Uterus (tissue), 2 donors: Measurements from ENCODE around the gene SLAMF7.

Experiments used
- POLR2A ChIP-seq, 2 donors: fragments of 450-650 bp; IDR thresholded peaks; one replicate each; pipeline ENCODE4 v1.6.1; 2016; ENCODE audit warnings: antibody characterized with exemption in 2 of 2, mild to moderate bottlenecking in 1 of 2, moderate library complexity in 1 of 2
- TF ChIP-seq, protein P1 (sequence below), 4 experiments: fragments of 200-600 bp in 2 of 4; fragments of 450-650 bp in 2 of 4; sonication (generic) in 2 of 4; IDR thresholded peaks; one replicate each; pipeline ENCODE4 v1.5.1; 2016 to 2019; ENCODE audit warnings: antibody characterized with exemption in 4 of 4, mild to moderate bottlenecking in 2 of 4, moderate library complexity in 1 of 4

DNA sequence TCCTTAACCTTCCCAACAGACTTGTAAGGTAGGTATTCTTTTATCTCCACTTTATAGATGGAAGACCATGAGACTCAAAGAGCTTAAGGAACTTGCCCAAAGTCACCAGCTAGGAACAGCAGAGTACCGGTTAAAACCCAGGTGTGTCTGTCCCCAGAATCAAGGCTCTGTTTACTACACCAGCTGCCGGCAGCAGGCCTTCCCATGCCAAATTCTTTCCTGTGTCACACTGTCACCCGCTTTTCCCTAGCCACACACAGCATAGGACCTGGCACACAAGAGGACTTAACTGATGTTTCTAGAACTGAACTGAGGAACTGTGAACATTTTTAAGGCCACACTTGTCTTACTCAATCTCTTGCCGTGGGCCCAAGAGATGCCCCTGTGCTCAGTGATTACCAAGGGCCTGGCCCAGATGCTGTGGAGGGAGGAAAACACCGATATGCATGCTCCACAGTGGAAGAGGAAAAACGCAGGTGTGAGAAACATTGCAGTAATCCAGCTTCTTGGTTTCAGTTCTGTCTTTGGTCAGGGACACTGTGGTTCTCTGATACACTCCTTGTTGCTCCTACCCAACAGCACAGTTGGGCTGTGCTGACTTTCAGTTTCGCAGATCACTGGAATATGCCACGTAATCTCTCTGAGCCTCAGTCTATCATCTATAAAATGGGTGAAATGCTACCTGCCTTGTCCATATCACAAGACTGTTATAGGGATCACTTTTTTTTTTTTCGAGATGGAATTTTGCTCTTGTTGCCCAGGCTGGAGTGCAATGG, 43.1 kb downstream of the SLAMF7 start:
- TF ChIP-seq, protein P1, sequence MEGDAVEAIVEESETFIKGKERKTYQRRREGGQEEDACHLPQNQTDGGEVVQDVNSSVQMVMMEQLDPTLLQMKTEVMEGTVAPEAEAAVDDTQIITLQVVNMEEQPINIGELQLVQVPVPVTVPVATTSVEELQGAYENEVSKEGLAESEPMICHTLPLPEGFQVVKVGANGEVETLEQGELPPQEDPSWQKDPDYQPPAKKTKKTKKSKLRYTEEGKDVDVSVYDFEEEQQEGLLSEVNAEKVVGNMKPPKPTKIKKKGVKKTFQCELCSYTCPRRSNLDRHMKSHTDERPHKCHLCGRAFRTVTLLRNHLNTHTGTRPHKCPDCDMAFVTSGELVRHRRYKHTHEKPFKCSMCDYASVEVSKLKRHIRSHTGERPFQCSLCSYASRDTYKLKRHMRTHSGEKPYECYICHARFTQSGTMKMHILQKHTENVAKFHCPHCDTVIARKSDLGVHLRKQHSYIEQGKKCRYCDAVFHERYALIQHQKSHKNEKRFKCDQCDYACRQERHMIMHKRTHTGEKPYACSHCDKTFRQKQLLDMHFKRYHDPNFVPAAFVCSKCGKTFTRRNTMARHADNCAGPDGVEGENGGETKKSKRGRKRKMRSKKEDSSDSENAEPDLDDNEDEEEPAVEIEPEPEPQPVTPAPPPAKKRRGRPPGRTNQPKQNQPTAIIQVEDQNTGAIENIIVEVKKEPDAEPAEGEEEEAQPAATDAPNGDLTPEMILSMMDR (IDR thresholded peaks at IDR 0.05), result no peak
- no peak for TF ChIP-seq POLR2A (IDR thresholded peaks at IDR 0.05)
